HG03571 (cell line): ENCODE data around the gene PPM1K.
A peak's percentile ranks its signal among the peaks of the same experiment; 100 is the strongest.

Experiments
- ATAC-seq: cut with Tn5 transposase; IDR thresholded peaks from one replicate; pipeline ENCODE4 v1.9.1; 2021; ENCODE audit not compliant: unreplicated experiment

The PPM1K gene

GRCh38 chr4:88277711-88278225 lies 6.6 kb downstream of the PPM1K start:
- ATAC-seq: no peak

- ATAC-seq: no peak
Observed at GRCh38 chr4:88276952-88277710, 7.2 kb downstream of the PPM1K start.

- ATAC-seq: no peak
Observed at GRCh38 chr4:88275949-88276515, 8.3 kb downstream of the PPM1K start.

DNA sequence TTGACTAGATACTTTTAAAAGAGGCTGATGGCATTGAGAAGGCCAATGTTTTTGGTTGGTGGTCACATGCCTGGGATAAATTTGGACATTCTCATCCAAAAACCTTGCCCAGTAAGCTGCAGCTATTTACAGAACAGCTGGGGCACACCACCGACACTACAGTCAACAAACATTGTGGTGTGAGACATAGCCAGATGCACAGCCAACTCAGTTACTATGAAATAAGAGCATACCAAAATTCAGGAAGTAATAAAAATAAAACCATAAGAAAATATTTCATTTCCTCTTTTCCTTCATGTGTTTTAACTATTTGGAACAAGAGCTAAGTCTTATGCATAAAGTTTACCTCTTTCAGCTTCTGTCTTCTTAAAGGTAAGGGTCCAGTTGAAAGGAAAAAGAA lies 8.8 kb downstream of the PPM1K start:
- peak; percentile 47 for ATAC-seq

DNA sequence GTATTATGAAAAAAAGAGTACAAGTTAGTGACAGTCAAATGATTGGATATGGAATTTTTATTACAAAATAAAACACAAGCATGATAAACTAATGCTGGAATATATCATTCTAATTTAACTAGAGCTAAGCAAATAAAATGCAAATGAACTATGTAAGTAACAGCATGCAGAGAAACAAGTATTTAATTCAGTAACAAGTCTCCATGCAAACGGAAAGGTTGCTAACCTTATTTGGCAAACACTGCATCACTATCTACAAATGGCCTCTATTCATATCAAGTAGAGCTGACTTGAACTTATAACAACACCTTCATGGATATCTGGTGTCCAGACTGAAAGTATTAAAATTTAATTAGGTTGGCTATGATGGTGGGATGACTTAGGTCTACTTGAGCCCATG lies 15.4 kb downstream of the PPM1K start:
- no peak for ATAC-seq

- ATAC-seq: no peak
Observed at GRCh38 chr4:88264336-88264735, 20.0 kb downstream of the PPM1K start.

- ATAC-seq: no peak
Observed at GRCh38 chr4:88257726-88258125, 26.6 kb downstream of the PPM1K start.

DNA sequence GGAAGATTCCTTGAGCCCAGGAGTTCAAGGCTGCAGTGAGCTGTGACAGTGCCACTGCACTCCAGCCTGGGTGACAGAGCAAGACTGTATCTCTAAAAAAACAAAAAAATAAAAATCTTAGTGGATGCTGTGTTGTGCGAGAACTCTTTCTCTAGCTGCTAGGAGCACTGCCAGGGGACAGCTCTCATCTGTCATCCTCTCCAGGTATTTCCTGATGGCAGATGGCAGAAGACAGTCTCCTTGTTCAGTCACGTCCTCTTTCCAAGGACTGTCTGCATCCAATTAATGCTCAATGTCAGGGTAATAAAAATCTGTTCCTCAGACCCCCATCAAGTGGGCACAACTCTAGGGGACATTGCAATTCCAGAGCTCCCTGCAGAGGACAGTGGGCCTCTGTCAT lies 29.2 kb downstream of the PPM1K start:
- ATAC-seq: no peak

GRCh38 chr4:88251924-88252323 lies 32.4 kb downstream of the PPM1K start:
- ATAC-seq: no peak

DNA sequence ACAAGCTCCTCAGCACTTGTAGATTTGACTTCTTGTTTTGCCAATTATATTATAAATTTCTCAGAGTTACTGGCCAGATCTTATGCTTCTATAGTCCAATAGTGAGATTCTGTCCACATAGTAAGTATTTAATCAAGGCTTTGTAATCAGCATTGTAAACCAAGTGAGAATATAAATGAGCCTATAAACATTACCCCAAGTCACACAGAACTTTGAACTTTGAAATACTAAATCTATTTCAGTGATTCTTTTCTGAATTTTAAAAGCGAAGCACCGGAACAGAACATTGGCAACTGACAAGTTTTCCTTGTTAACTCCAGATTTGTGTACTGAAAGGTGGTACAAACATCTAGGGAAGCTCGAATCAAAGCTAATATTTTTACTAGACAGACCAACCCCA lies 37.2 kb downstream of the PPM1K start:
- no peak for ATAC-seq

- ATAC-seq: no peak
Observed at GRCh38 chr4:88246600-88246999, 37.8 kb downstream of the PPM1K start.

GRCh38 chr4:88244816-88245579 lies 39.4 kb downstream of the PPM1K start:
- ATAC-seq: peak; percentile 72

DNA sequence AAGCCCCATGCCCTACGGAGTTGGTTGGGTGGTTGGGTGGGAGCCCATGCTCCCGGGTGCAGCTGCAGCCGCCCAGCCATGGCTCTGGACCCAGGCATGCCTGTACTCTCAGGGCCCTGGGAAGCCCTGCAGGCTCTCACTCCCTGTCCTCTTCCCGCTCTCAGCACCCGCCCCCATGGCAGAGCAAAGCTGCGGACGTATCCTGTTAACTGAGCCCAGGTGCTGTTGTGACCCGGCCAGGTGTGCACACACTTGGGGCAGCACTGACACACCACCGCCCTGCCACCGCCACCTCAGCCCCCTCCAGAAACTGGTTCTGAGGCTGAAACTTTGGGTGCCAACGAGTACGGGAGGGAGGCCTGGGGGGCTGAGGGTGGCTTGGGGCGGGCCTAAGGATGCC lies 40.3 kb downstream of the PPM1K start:
- ATAC-seq: no peak

DNA sequence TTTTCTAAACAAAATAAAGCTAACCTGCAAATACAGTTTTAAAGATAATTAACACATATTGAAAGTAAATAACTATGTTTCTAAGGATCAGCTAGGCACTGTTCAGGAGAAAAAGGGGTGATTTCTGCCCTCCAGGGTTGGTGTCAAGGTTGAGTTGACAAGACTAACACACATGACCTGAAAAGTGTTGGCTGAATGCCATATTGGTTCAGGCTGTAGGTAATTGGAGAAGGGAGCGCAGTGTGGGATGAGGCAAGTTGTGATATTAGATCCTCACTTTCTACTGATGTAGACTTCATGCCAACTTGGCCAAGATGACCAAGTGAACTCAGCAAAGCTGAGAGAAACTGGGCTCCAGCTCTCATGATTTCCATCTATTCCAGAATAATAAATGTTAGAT lies 42.2 kb downstream of the PPM1K start:
- ATAC-seq: no peak

DNA sequence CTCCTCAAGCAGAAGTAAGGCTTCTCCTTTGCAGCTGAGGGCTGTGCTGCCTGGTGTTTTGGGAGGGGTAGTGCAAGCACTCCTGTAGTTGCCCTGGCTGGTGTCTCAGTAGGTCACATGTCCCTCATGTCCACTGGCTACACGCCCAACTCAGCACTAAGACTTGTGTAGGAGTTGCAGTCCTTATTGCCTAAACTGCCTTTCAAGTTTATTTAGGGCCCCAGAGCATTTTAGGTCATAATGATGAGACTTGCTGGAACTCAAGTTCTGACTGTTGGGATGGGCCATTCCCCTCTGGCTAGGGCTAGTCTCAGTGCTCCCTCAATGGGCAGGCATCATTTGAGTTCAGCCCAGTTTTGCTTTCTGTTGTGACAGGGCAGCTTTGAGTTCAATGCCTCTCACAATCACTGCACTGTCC lies 44.1 kb downstream of the PPM1K start:
- no peak for ATAC-seq

DNA sequence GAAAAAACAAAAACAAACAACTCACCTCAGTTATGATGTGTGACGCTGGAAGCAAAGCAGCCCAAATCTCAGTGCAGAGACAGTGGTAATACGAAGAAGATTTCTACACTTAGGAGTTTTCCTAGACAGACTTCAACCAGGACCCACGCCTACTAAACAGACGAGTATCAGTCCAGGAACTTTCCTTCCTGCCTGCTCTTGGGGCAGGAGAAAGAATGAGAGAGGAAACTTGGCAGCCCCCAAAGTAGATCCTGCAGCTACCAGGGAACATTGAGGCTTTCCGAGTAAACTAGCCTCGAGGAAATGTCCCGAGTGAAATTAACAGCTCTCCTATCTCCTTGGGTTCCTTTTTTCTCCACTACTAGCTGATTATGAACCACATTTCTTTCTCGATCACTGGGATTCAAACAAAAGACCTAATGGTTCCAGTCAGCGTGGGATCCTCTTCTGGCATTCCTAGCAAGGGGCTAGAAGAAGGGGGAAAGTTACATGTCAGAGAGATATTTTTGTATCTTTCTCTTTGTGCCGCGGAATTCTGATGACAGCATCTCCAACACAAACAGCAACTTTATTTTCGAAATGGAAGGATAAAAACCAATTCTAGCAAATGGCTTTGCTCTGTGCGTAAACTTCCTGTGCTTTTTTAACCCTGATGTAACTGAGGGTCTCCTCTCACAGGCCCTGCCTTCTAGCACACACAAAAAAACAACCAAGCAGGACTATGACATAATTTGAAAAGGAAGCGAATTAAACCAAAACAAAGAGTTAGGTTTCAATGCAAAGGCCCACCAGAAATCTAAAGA lies 53.2 kb downstream of the PPM1K start:
- no peak for ATAC-seq

DNA sequence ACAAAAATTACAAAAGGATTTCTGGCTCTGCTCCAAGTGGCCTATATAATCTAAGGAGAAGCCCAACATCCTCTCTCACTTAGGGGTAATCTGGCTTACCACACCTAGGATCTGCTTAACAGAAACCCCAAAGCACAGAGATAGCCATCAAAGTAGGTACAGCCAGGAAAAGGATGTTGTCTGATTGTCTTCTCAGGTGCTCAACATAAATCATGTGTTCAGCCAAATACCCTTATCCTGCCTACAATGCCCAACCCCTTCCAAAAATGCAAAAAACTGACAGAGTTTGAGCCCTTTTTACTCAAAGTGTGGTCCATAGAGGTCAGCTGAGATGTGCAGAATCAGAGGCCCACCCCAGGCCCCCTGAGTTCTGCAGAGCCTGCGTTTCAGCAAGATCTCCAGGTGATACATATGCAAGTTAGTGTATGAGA lies 53.9 kb downstream of the PPM1K start:
- no peak for ATAC-seq

GRCh38 chr4:88227734-88228133 lies 56.6 kb downstream of the PPM1K start:
- ATAC-seq: no peak

GRCh38 chr4:88226143-88226542 lies 58.2 kb downstream of the PPM1K start:
- ATAC-seq: no peak

DNA sequence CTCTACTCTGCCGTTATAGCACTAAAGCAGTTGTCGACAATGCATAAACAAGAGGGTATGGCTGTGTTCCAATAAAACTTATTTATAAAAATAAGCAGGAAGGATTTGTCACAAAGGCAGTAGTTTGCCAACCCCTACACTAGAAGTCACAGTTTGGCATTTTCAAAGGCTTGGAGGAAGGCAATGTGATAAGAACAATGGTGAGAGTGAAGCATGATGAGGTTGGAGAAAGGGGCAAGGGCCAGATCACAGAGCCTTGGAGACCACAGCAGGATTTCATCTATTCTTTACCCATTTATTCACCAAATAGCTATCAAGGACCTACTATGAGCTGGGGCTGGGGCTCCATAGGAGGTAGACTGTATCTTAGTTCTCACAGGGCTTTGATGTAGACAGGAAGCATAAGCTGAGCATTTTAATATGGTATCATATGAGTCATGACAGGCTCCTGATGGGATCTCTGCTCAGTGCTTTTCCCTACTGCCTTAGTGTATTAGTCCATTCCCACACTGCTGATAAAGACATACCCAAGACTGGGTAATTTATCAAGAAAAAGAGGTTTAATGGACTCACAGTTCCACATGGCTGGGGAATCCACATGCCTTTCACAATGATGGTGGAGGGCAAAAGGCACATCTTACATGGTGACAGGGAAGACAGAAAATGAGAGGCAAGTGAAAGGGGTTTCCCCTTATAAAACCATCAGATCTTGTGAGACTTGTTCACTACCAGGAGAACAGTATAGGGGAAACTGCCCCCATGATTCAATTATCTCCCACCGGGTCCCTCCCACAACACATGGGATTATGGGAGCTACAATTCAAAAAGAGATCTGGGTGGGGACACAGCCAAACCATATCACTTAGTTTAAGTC lies 58.9 kb downstream of the PPM1K start:
- ATAC-seq: no peak
